Activated B cell treated with CpG ODN at 0.5 μM for 24 hours (primary cell): ENCODE results near the gene SMIM20. TPM values are rescaled to one million over a fixed set of nuclear protein-coding genes. Genes with fewer than 3 reads are reported as not detected.

Experiments
- ATAC-seq: fragments of 200-7000 bp; cut with Tn5 transposase; one replicate; pipeline ENCODE4 v1.10.0; 2021; ENCODE audit warnings: low read depth, mild to moderate bottlenecking, moderate library complexity
- CTCF ChIA-PET: fragments of 350-600 bp; sonication (Branson Sonifier 250); formaldehyde crosslinking; loops from one replicate; lab custom pipeline; 2021; ENCODE audit warnings: antibody characterized with exemption; lab: Charles Lee
- POLR2A ChIA-PET: fragments of 350-600 bp; sonication (Branson Sonifier 250); formaldehyde crosslinking; loops from one replicate; lab custom pipeline; 2021; ENCODE audit warnings: antibody characterized with exemption; lab: Charles Lee
- DNase-seq: peaks from one replicate; pipeline ENCODE4 v3.0.0; 2022
- H3K27ac Mint-ChIP-seq: one replicate; pipeline ENCODE4 v1.8.0; 2020; ENCODE audit warnings: mixed read lengths
- H3K27me3 Mint-ChIP-seq: one replicate; pipeline ENCODE4 v1.8.0; 2021; ENCODE audit warnings: mixed read lengths
- H3K36me3 Mint-ChIP-seq: one replicate; pipeline ENCODE4 v1.8.0; 2021; ENCODE audit warnings: low read depth, mixed read lengths
- H3K4me1 Mint-ChIP-seq: one replicate; pipeline ENCODE4 v1.8.0; 2021; ENCODE audit warnings: mixed read lengths
- H3K4me3 Mint-ChIP-seq: one replicate; pipeline ENCODE4 v1.8.0; 2020; ENCODE audit warnings: mild to moderate bottlenecking, mixed read lengths
- H3K9me3 Mint-ChIP-seq: one replicate; pipeline ENCODE4 v1.8.0; 2020; ENCODE audit warnings: mixed read lengths
- CTCF ChIP-seq: fragments of 200-600 bp; IDR thresholded peaks from one replicate; pipeline ENCODE4 v1.8.0; 2022; ENCODE audit warnings: antibody characterized with exemption, mild to moderate bottlenecking
- intact Hi-C: fragments of 100-400 bp; cut with micrococcal nuclease; formaldehyde crosslinking; loops from one replicate; pipeline ENCODE4 v1.15.1; 2024
- total RNA-seq: library from RNA; stranded (reverse); gene quantifications from 2 replicates; pipeline ENCODE4 v1.2.3, GENCODE V29; 2022

Gene SMIM20
- total RNA-seq, 1 donor from 2014 or later, result 18.7 TPM

DNA sequence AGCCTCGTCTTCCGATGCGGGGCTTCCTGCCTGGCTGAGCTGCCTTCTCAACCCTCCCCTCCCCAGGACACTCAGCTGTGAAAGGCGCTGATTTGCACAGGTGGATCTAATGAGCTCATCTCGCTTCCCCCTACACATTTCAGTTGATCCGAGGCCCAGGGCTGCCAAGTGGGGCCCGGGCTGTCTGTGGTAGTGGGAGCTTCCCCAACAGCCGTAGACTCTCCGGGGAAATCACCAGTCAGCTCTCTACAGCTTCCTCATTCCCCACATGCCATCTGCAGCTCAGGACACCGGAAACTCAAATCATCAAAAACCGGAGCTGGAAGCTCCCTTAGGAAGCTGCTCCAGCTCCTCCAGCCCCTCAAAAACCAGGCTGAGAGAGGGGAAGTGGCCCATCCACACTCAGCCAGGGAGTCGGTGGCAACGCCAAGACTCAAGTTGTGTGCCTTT, 56.2 kb downstream of the SMIM20 start:
- ATAC-seq (peak; percentile 91), DNase-seq (peak; percentile 23)
- H3K27me3 Mint-ChIP-seq, result no peaks in the 10 kb centered on the region
- H3K4me1 Mint-ChIP-seq, result peaks cover 32% of the 10 kb centered on the region
- intact Hi-C loops, result no loop called here
- no peak for TF ChIP-seq CTCF
- POLR2A ChIA-PET, result no interaction called here
- H3K9me3 Mint-ChIP-seq, result no peaks in the 10 kb centered on the region
- CTCF ChIA-PET, result interaction anchor here (3.6 kb wide), 1 partner anchor 18 kb away, joined by 19 read pairs; no protein-coding TSS in a partner anchor
- H3K27ac Mint-ChIP-seq, result peak overlapping the region; percentile 62
- H3K4me3 Mint-ChIP-seq, result peak overlapping the region; percentile 54
- no peaks in the 10 kb centered on the region for H3K36me3 Mint-ChIP-seq

DNA sequence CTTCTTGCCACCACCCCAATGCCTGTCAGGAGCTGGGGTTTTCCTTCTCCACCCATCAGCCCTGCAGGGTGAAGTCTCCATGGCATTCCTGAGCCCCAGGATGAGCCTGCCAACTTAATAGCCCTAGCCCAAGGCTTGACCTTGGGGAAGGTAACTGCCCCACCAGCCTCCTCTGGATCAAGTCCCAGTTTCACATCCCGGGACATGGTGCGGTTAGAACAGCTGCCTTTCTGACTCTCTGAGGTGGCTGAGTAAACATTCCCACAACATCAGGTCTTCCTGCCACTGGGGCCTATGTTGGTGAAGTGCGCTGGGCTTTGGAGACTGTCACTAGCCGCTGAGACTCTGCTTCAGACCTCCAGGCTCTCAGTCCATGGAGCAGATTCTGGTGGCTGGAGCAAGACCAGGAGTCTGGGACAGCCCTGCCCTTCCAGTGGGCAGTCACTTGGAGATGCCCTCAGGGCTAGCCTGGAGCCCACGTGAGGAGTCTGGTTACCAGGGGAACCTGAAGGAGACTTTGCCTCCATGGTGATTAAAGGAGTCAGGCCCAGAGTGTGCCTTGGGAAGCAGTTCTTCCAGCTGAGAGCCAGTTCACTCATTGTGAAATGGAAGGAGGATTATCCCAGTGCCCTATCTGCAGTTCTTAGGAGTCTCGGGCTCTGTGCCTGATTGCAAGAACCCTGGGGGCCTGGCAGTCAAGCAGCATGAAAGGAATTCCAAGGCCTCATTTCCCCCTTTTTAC, 56.8 kb downstream of the SMIM20 start:
- Mint-ChIP-seq H3K4me1 (peaks cover 34% of the 10 kb centered on the region), H3K27me3 (no peaks in the 10 kb centered on the region), H3K9me3 (no peaks in the 10 kb centered on the region), H3K27ac (no peak overlapping the region), H3K4me3 (no peak overlapping the region), H3K36me3 (no peaks in the 10 kb centered on the region)
- intact Hi-C loops, result no loop called here
- POLR2A ChIA-PET, result no interaction called here
- TF ChIP-seq CTCF, result no peak
- CTCF ChIA-PET, result interaction anchor here (3.6 kb wide), 1 partner anchor 17 kb away, joined by 19 read pairs; no protein-coding TSS in a partner anchor
- DNase-seq, result no peak
- ATAC-seq, result no peak

DNA sequence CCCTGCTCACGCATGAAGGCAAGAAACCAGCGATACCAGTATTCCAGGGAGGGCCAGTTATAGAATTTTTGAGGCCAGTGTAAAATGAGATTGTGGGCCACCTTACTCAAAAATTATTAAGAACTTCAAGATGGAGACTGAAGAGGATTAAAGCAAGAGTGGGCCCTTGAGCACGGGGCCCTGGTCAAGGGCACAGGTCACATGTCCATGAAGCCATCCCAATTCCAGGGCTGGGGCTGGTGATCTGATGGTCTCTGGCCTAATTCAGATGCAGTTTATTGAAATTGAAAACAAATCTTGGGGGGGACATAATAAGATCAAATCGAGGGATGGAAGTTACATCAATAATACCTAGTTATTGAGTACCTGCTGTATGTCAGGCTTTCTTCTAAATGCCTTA, 58.3 kb downstream of the SMIM20 start:
- H3K4me3 Mint-ChIP-seq, result no peak overlapping the region
- H3K4me1 Mint-ChIP-seq, result peaks cover 34% of the 10 kb centered on the region
- DNase-seq, result no peak
- POLR2A ChIA-PET, result no interaction called here
- no peak for ATAC-seq
- no peak overlapping the region for H3K27ac Mint-ChIP-seq
- intact Hi-C loops, result no loop called here
- H3K9me3 Mint-ChIP-seq, result no peaks in the 10 kb centered on the region
- H3K36me3 Mint-ChIP-seq, result no peaks in the 10 kb centered on the region
- no peak for TF ChIP-seq CTCF
- CTCF ChIA-PET, result no interaction called here
- H3K27me3 Mint-ChIP-seq, result no peaks in the 10 kb centered on the region

GRCh38 chr4:25972984-25973745, 59.1 kb downstream of the SMIM20 start:
- Mint-ChIP-seq H3K4me3 (no peak overlapping the region), H3K4me1 (peaks cover 33% of the 10 kb centered on the region), H3K9me3 (no peaks in the 10 kb centered on the region), H3K27ac (no peak overlapping the region), H3K36me3 (no peaks in the 10 kb centered on the region), H3K27me3 (no peaks in the 10 kb centered on the region)
- ChIA-PET POLR2A (no interaction called here), CTCF (no interaction called here)
- intact Hi-C loops, result no loop called here
- ATAC-seq (no peak), DNase-seq (no peak)
- no peak for TF ChIP-seq CTCF

DNA sequence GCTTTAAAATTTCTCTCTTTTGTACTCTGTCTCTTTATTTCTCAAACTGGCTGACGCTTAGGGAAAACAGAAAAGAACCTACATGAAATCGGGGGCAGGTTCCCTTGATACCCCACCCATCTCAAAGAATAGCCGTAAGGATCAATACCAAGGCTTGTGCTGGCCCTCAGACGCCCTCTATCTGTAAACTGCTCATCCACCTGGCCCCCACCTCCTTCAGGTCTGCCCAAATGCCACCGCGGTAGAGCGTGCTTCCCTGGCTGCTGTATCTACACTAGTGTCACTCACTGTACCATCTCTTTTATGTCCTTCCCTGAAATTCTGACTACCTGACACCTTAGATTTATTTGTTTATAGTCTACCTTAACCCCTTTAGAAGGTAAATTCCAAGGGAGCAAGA, 62.8 kb downstream of the SMIM20 start:
- intact Hi-C loops, result no loop called here

More for the DNA sequence above, 62.8 kb downstream of the SMIM20 start:
- DNase-seq (no peak), ATAC-seq (no peak)
- ChIA-PET CTCF (no interaction called here), POLR2A (no interaction called here)
- peaks cover 10% of the 10 kb centered on the region for H3K4me1 Mint-ChIP-seq
- H3K27ac Mint-ChIP-seq, result no peak overlapping the region
- no peaks in the 10 kb centered on the region for H3K36me3 Mint-ChIP-seq
- no peak for TF ChIP-seq CTCF
- no peaks in the 10 kb centered on the region for H3K27me3 Mint-ChIP-seq
- H3K9me3 Mint-ChIP-seq, result peaks cover 3% of the 10 kb centered on the region
- H3K4me3 Mint-ChIP-seq, result no peak overlapping the region
